NT2/D1 (cell line): ENCODE measurements around the gene RAB34.

Experiments used
- DNase-seq: peaks from one replicate; pipeline ENCODE4 v3.0.0-alpha.2; 2011; ENCODE audit warnings: low read depth, low spot score
- H3K27me3 ChIP-seq: 2 replicates; pipeline ENCODE4 v1.6.0; 2011; ENCODE audit warnings: mild to moderate bottlenecking; ENCODE audit not compliant: insufficient read length, insufficient read depth
- H3K36me3 ChIP-seq: 2 replicates; pipeline ENCODE4 v1.6.1; 2011; ENCODE audit warnings: mild to moderate bottlenecking, low read length, mixed read lengths; ENCODE audit not compliant: insufficient read depth, insufficient read length
- H3K4me1 ChIP-seq: 2 replicates; pipeline ENCODE4 v1.5.1; 2011; ENCODE audit not compliant: insufficient read depth, insufficient read length
- H3K4me3 ChIP-seq: 2 replicates; pipeline ENCODE4 v1.5.1; 2011; ENCODE audit warnings: low read depth; ENCODE audit not compliant: insufficient read length
- H3K9ac ChIP-seq: 2 replicates; pipeline ENCODE4 v1.6.0; 2011; ENCODE audit warnings: low read depth; ENCODE audit not compliant: insufficient read length
- H3K9me3 ChIP-seq: 2 replicates; pipeline ENCODE4 v1.5.1; 2011; ENCODE audit warnings: mild to moderate bottlenecking, low read length; ENCODE audit not compliant: insufficient read depth
- SUZ12 ChIP-seq: IDR thresholded peaks from 2 replicates; pipeline ENCODE4 v1.6.1; 2011; ENCODE audit not compliant: insufficient read length, insufficient read depth; ENCODE audit errors: extremely low read depth
- YY1 ChIP-seq: IDR thresholded peaks from 2 replicates; pipeline ENCODE4 v1.6.1; 2011; ENCODE audit not compliant: insufficient read length, insufficient read depth
- ZNF274 ChIP-seq: IDR thresholded peaks from 2 replicates; pipeline ENCODE4 v1.6.1; 2011; ENCODE audit warnings: mild to moderate bottlenecking, low read depth, low read length

Gene RAB34

DNA sequence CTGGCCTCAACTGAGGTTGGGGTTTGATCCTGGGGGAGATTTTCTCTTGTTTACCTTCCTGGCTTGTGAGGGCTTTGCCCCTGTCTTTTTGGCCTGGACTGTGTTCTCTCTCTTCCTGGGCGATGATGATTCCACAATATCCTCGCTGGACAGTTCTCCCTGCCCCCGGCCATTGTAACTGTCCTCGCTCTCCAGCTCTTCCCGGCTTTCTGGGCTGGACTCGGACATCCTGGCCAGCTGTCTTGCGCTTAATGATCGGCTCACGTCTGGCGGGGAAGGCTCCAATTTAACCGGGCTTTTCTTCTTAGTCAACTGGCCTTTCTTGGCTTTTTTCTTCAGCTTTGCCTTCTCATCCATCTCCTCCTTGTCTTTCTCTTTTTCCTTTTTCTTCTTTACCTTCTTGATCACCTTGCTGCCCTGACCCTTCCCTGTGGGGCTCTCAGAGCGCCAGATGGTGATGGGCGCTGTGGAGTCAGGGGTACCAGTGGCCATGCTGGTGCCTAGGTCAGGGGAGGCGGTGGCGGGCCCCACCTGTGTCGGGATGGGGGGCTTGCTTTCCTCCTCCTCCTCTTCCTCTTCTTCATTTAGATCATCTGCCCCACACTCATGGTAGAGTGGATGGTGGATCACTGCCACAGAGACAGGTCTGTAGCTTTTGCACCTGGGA, 14.0 kb downstream of the RAB34 start:
- no peak overlapping the region for H3K4me3 ChIP-seq
- H3K36me3 ChIP-seq, result peaks cover 75% of the 10 kb centered on the region
- peaks cover 26% of the 10 kb centered on the region for H3K4me1 ChIP-seq
- TF ChIP-seq SUZ12 (no peak), YY1 (no peak), ZNF274 (no peak)
- no peak overlapping the region for H3K9ac ChIP-seq
- no peaks in the 10 kb centered on the region for H3K27me3 ChIP-seq
- DNase-seq, result no peak
- no peaks in the 10 kb centered on the region for H3K9me3 ChIP-seq

DNA sequence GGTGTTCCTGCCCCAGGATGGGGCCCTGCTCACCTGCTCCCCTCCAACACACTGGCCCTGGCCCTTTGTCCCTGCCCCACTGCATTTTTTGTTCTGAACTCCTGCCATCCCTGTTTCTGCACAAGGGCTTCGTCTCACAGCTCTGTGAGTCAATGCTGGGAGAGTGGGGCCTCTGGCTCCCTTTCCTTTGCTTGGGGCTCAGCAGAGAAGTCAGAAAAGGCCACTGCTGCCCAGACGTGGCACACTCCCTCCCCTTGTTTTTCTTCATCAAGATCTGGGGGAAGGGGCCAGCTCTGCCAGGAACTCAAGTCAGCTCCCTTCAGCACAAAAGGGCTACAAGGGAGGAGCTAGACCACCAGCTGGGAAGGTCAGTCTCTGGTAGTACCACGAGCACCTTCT, 14.9 kb downstream of the RAB34 start:
- H3K4me3 ChIP-seq, result no peak overlapping the region
- no peaks in the 10 kb centered on the region for H3K9me3 ChIP-seq
- no peak for DNase-seq
- TF ChIP-seq SUZ12 (no peak), ZNF274 (no peak), YY1 (no peak)
- H3K9ac ChIP-seq, result no peak overlapping the region
- H3K27me3 ChIP-seq, result no peaks in the 10 kb centered on the region
- peaks cover 26% of the 10 kb centered on the region for H3K4me1 ChIP-seq
- peaks cover 84% of the 10 kb centered on the region for H3K36me3 ChIP-seq

DNA sequence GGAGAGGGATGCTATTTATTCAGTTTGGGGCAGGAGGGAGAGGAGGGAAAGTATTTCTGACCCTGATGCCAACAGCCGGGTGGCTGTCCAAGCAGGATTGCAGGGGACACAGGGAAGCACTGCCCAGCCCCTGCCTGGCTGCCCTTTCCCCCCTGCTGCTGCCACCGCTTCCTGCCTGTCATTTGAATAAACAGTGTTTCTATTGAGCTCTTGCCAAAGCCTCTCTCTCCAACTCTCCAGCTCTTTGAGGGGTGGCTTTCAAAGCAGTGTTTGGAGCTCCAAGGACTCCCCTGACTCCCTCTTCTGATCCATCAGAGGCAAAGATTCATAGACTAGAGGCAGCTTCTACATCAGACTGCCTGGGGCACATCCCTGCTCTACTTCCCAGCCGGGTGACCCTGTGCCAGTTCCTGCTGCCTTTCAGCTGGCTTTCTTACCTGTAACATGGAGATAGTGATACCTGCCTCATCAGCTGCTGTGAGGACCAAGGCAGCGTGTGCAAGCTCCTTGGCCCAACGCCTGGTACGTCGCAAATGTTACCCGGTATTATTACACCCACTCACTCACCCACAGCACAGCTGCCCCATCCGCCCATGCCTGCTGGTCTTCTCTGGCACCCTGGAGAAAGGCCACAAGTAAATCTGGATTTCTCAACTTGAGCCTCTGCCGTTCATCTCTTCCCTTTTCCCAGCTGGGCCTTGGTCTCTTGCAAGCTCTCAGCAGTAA, 15.5 kb downstream of the RAB34 start:
- H3K36me3 ChIP-seq, result peaks cover 89% of the 10 kb centered on the region
- no peak for DNase-seq
- H3K9ac ChIP-seq, result no peak overlapping the region

DNA sequence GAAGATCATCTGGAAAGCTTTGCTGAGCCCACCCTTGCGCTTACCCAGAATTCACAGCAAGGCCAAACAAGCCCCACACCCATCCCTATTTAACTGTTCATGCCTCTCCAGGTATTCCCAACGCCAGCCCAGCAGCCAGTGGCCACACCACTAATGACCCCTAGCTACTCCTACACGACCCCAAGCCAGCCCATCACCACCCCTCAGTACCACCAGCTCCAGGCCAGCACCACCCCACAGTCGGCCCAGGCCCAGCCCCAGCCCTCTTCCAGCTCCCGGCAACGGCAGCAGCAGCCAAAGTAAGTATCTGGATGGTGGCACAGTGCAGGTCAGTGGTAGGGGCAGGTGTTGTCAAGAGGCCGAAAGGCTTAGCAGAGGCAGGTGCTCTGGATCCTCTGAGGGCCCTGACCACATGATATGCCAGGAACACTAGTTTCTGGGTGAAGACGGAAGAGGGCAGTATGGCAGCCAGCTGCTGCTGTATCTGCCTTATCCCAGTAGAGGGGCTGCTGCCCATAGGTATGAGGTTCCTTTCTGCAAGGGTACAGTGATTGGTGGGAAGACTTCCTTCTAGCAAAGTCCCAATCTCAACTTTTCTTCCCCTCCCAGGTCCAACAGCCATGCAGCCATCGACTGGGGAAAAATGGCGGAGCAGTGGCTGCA, 16.7 kb downstream of the RAB34 start:
- Histone ChIP-seq H3K9me3 (no peaks in the 10 kb centered on the region), H3K36me3 (peaks cover 89% of the 10 kb centered on the region), H3K4me1 (peaks cover 23% of the 10 kb centered on the region), H3K9ac (no peak overlapping the region), H3K4me3 (no peak overlapping the region), H3K27me3 (no peaks in the 10 kb centered on the region)
- TF ChIP-seq YY1 (no peak), SUZ12 (no peak), ZNF274 (no peak)
- DNase-seq, result no peak

More for the DNA sequence above, 15.5 kb downstream of the RAB34 start:
- Histone ChIP-seq H3K4me3 (no peak overlapping the region), H3K9me3 (no peaks in the 10 kb centered on the region), H3K27me3 (no peaks in the 10 kb centered on the region), H3K4me1 (peaks cover 26% of the 10 kb centered on the region)
- no peak for TF ChIP-seq ZNF274
- no peak for TF ChIP-seq YY1
- TF ChIP-seq SUZ12, result no peak

- no peak overlapping the region for H3K4me3 ChIP-seq
- peaks cover 20% of the 10 kb centered on the region for H3K4me1 ChIP-seq
- DNase-seq, result no peak
- no peak overlapping the region for H3K9ac ChIP-seq
- TF ChIP-seq YY1 (no peak), ZNF274 (no peak), SUZ12 (no peak)
- no peaks in the 10 kb centered on the region for H3K27me3 ChIP-seq
- H3K9me3 ChIP-seq, result no peaks in the 10 kb centered on the region
- peaks cover 92% of the 10 kb centered on the region for H3K36me3 ChIP-seq
Measured at GRCh38 chr17:28700278-28700677, 17.4 kb downstream of the RAB34 start.

DNA sequence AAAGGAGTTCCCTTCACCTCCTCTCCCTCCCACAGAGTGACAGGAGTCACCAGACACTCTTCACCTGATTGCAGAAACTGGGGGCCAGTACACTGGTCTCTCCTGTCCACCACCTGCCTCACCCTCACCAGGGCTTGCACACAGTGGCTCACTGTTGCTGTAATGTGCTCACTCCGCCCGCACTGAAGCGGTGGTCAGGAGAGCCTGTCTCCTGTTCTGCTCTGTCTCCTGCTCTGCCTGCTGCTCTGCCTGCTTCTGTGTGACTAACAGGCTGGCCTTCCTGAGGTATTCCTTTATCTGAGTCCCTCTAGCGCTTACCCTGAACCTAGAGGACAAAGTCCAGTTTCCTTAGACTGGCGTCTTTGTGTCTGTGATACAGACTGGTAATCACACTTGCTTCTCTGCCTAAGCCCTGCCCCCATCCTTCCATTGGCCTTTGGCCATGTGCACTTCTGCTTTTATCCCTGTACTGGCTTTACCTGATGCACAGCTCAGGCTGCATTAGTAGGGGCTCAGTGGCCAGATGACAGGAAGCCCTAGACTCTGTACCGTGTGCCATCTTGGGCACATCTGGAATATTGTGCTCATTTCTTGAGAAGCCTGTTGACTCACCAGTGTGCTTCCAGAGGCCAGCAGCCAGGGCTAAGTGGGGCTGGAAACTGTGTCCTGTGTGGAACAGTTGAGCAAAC, 19.3 kb downstream of the RAB34 start:
- DNase-seq, result no peak
- H3K36me3 ChIP-seq, result peaks cover 97% of the 10 kb centered on the region
- H3K9ac ChIP-seq, result no peak overlapping the region
- H3K4me1 ChIP-seq, result peaks cover 20% of the 10 kb centered on the region
- TF ChIP-seq YY1 (no peak), SUZ12 (no peak), ZNF274 (no peak)
- H3K4me3 ChIP-seq, result no peak overlapping the region
- no peaks in the 10 kb centered on the region for H3K27me3 ChIP-seq
- H3K9me3 ChIP-seq, result no peaks in the 10 kb centered on the region

- H3K27me3 ChIP-seq, result no peaks in the 10 kb centered on the region
- TF ChIP-seq SUZ12, result no peak
- TF ChIP-seq ZNF274, result no peak
- TF ChIP-seq YY1, result no peak
- H3K36me3 ChIP-seq, result peaks cover 90% of the 10 kb centered on the region
- H3K9ac ChIP-seq, result no peak overlapping the region
- H3K4me3 ChIP-seq, result no peak overlapping the region
- H3K4me1 ChIP-seq, result no peaks in the 10 kb centered on the region
- DNase-seq, result no peak
- no peaks in the 10 kb centered on the region for H3K9me3 ChIP-seq
Measured at GRCh38 chr17:28693869-28694268, 23.8 kb downstream of the RAB34 start.
